ENCODE results near the gene FOXC1. TPM values are rescaled to one million over a fixed set of nuclear protein-coding genes. Genes with fewer than 3 reads are reported as not detected.

Gene FOXC1
- total and polyA plus RNA-seq, 9 of the 15 experiments (the other 6 are each of a cell fraction or from before 2014, with no cell fraction given): not detected

DNA sequence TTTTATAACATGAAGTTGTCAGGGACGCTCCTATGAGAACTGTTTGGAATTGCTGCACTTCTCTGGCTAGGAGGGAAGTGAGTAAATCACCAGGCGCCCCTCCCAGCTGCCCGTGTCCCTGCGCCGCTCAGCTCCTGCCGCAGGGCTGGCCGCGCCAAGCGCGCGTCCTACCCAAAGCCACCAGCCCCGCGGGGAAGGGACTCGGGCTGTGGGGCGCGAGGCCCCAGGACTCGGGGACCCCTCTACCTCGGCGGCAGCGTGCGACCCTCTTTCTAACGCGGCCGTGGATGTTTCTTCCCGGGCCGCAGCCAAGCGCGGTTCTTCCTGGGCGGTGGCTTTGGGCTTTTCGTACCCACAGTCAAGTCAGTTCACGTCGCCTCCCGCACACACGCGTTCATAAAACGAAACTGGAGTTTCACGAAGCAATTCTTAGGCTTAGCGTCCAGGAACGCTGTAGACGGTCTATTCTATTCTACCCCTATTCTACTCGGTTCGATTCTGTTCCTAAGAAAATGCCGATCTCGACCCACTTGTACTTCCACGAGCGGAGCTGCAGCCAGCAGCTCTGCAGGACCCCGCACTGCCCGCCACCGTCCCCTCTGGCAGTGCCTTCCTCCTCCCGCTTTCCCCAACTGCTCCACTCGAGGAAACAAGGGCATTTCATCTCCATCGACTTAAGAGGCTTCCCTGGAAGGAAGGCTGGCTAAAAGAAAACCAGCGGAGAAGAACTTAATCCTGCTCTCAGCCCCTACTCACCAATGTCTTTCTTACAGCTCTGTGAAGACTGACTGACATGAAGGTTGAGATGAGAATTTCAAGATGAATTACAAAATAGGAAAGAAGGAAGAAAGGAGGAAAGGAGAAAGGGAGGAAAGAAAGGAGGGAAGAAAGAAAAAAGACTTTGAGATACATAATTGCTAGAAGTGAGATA, 15.4 kb downstream of the FOXC1 start:
- WGBS (ENCODE audit: insufficient coverage, low coverage, missing lambda C conversion rate): 45% methylated on average over 52 of the region's 53 CpGs

More for the DNA sequence above, 15.4 kb downstream of the FOXC1 start:
- ATAC-seq (no peak), DNase-seq (ENCODE audit: extremely low read depth in 1 of 4, low spot score in 3 of 4) (no peak), FAIRE-seq (no peak)
- POLR2A ChIA-PET: interaction anchor here (0.7 to 0.8 kb wide), 2 partner anchors 9 to 135 kb away, joined by 4 to 5 read pairs; no protein-coding TSS in a partner anchor
- H3K9me3 ChIP-seq (replicated peaks; ENCODE audit: control insufficient read depth, insufficient read depth, low read depth, low read length): no peaks in the 10 kb centered on the region
- peaks cover 45 to 67% of the 10 kb centered on the region in 2 experiments for H3K27me3 ChIP-seq (ENCODE audit: control insufficient read depth in 2 of 2, insufficient read depth in 2 of 2, low read length in 2 of 2)
- no peaks in the 10 kb centered on the region for H4K20me1 ChIP-seq (replicated peaks; ENCODE audit: control insufficient read depth, insufficient read depth, low read length)
- no peaks in the 10 kb centered on the region for H3K36me3 ChIP-seq (ENCODE audit: control insufficient read depth, insufficient read depth, low read length)
- no peak overlapping the region for H3K27ac ChIP-seq (ENCODE audit: extremely low read depth, low read depth, low read length)
- in situ Hi-C loops (cut with MboI) (no loop called here), intact Hi-C loops (cut with micrococcal nuclease) (no loop called here)
- H3K4me2 ChIP-seq (ENCODE audit: insufficient read depth, low read length): no peak overlapping the region
- no peaks in the 10 kb centered on the region for H3K79me2 ChIP-seq (ENCODE audit: control insufficient read depth, insufficient read depth, low read length)
- BruUV-seq (replicated peaks): no TSS peak
- H3K4me1 ChIP-seq (replicated peaks in 1 of 2; ENCODE audit: control insufficient read depth in 2 of 2, insufficient read depth in 2 of 2, low read length in 2 of 2): peaks cover 0 to 5% of the 10 kb centered on the region in 2 experiments; a peak in 1 of 5 replicates
- H3K4me3 ChIP-seq: no peak overlapping the region
- CTCF ChIA-PET (ENCODE audit: low intra/inter-chr PET ratio): no interaction called here
- H3K9ac ChIP-seq (ENCODE audit: insufficient read depth in 1 of 2, low read depth in 2 of 2, low read length in 2 of 2): no peak overlapping the region
- H2AFZ ChIP-seq (ENCODE audit: low read depth, low read length): no peak overlapping the region
- TF ChIP-seq ZNF512 (tag; IDR thresholded peaks at IDR 0.05) (peak; percentile 70; the same call in 1 of the 2 replicates), SAFB2 (IDR thresholded peaks at IDR 0.05; ENCODE audit: borderline replicate concordance, low read depth, low read length, severe bottlenecking) (no peak)
- H3K9me1 ChIP-seq (ENCODE audit: control insufficient read depth, insufficient read depth, low read length): no peaks in the 10 kb centered on the region

Data from K562 (cell line).